Measurements from ENCODE around the gene EFCAB11.

The EFCAB11 gene

GRCh38 chr14:89965839-89966238 is 11.3 kb upstream of the EFCAB11 start:
- H3K36me3 Mint-ChIP-seq (ENCODE audit: low read depth) = peaks cover 47% of the 10 kb centered on the region
- H3K4me1 Mint-ChIP-seq (ENCODE audit: low read depth) = peaks cover 18% of the 10 kb centered on the region
- H3K27ac Mint-ChIP-seq = no peak overlapping the region
- no peak overlapping the region for H3K4me3 Mint-ChIP-seq
- H3K9me3 Mint-ChIP-seq = no peaks in the 10 kb centered on the region
- no peaks in the 10 kb centered on the region for H3K27me3 Mint-ChIP-seq (ENCODE audit: low read depth)

- Mint-ChIP-seq H3K9me3 (no peaks in the 10 kb centered on the region), H3K4me3 (no peak overlapping the region), H3K4me1 (ENCODE audit: low read depth) (peaks cover 35% of the 10 kb centered on the region), H3K27me3 (ENCODE audit: low read depth) (no peaks in the 10 kb centered on the region), H3K27ac (no peak overlapping the region), H3K36me3 (ENCODE audit: low read depth) (peaks cover 49% of the 10 kb centered on the region)
Observed at GRCh38 chr14:89963288-89963978, 8.9 kb upstream of the EFCAB11 start.

GRCh38 chr14:89960914-89961313 is 6.4 kb upstream of the EFCAB11 start:
- H3K27ac Mint-ChIP-seq = peak overlapping the region; percentile 90
- peaks cover 55% of the 10 kb centered on the region for H3K36me3 Mint-ChIP-seq (ENCODE audit: low read depth)
- no peaks in the 10 kb centered on the region for H3K9me3 Mint-ChIP-seq
- no peak overlapping the region for H3K4me3 Mint-ChIP-seq
- peaks cover 55% of the 10 kb centered on the region for H3K4me1 Mint-ChIP-seq (ENCODE audit: low read depth)
- no peaks in the 10 kb centered on the region for H3K27me3 Mint-ChIP-seq (ENCODE audit: low read depth)

- peak overlapping the region; percentile 55 for H3K4me3 Mint-ChIP-seq
- peaks cover 58% of the 10 kb centered on the region for H3K4me1 Mint-ChIP-seq (ENCODE audit: low read depth)
- H3K36me3 Mint-ChIP-seq (ENCODE audit: low read depth) = peaks cover 52% of the 10 kb centered on the region
- peak overlapping the region; percentile 90 for H3K27ac Mint-ChIP-seq
- no peaks in the 10 kb centered on the region for H3K9me3 Mint-ChIP-seq
- no peaks in the 10 kb centered on the region for H3K27me3 Mint-ChIP-seq (ENCODE audit: low read depth)
Observed at GRCh38 chr14:89959853-89960445, 5.4 kb upstream of the EFCAB11 start.

GRCh38 chr14:89958966-89959365 is 4.4 kb upstream of the EFCAB11 start:
- peaks cover 63% of the 10 kb centered on the region for H3K4me1 Mint-ChIP-seq (ENCODE audit: low read depth)
- H3K27ac Mint-ChIP-seq = peak overlapping the region; percentile 62
- H3K36me3 Mint-ChIP-seq (ENCODE audit: low read depth) = peaks cover 47% of the 10 kb centered on the region
- no peaks in the 10 kb centered on the region for H3K27me3 Mint-ChIP-seq (ENCODE audit: low read depth)
- no peak overlapping the region for H3K4me3 Mint-ChIP-seq
- no peaks in the 10 kb centered on the region for H3K9me3 Mint-ChIP-seq

GRCh38 chr14:89957791-89958190 is 3.3 kb upstream of the EFCAB11 start:
- peaks cover 64% of the 10 kb centered on the region for H3K4me1 Mint-ChIP-seq (ENCODE audit: low read depth)
- H3K36me3 Mint-ChIP-seq (ENCODE audit: low read depth) = peaks cover 36% of the 10 kb centered on the region
- H3K27ac Mint-ChIP-seq = peak overlapping the region; percentile 29
- no peaks in the 10 kb centered on the region for H3K9me3 Mint-ChIP-seq
- peak overlapping the region; percentile 86 for H3K4me3 Mint-ChIP-seq
- H3K27me3 Mint-ChIP-seq (ENCODE audit: low read depth) = no peaks in the 10 kb centered on the region

GRCh38 chr14:89957376-89957775 is 2.8 kb upstream of the EFCAB11 start:
- peaks cover 64% of the 10 kb centered on the region for H3K4me1 Mint-ChIP-seq (ENCODE audit: low read depth)
- peak overlapping the region; percentile 98 for H3K27ac Mint-ChIP-seq
- no peaks in the 10 kb centered on the region for H3K9me3 Mint-ChIP-seq
- H3K36me3 Mint-ChIP-seq (ENCODE audit: low read depth) = peaks cover 33% of the 10 kb centered on the region
- peak overlapping the region; percentile 86 for H3K4me3 Mint-ChIP-seq
- no peaks in the 10 kb centered on the region for H3K27me3 Mint-ChIP-seq (ENCODE audit: low read depth)

- Mint-ChIP-seq H3K27me3 (ENCODE audit: low read depth) (no peaks in the 10 kb centered on the region), H3K9me3 (no peaks in the 10 kb centered on the region), H3K36me3 (ENCODE audit: low read depth) (peaks cover 31% of the 10 kb centered on the region), H3K4me1 (ENCODE audit: low read depth) (peaks cover 64% of the 10 kb centered on the region), H3K27ac (peak overlapping the region; percentile 98), H3K4me3 (peak overlapping the region; percentile 86)
Observed at GRCh38 chr14:89956661-89957009, 2.1 kb upstream of the EFCAB11 start.

GRCh38 chr14:89955745-89956660 is 1.5 kb upstream of the EFCAB11 start, which contains the start of gene TDP1:
Gene TDP1 (plus strand): TSS chr14:89955927. CDS start chr14:89963115, 7,188 bp downstream.
- H3K27ac Mint-ChIP-seq = peak within 1 kb of the TSS; percentile 98
- H3K4me1 Mint-ChIP-seq (ENCODE audit: low read depth) = peaks cover 60% of the 10 kb centered on the region
- H3K36me3 Mint-ChIP-seq (ENCODE audit: low read depth) = peaks cover 31% of the 10 kb centered on the region
- H3K27me3 Mint-ChIP-seq (ENCODE audit: low read depth) = no peaks in the 10 kb centered on the region
- peak within 1 kb of the TSS; percentile 97 for H3K4me3 Mint-ChIP-seq
- no peaks in the 10 kb centered on the region for H3K9me3 Mint-ChIP-seq

- H3K27ac Mint-ChIP-seq = peak overlapping the region; percentile 91
- H3K9me3 Mint-ChIP-seq = no peaks in the 10 kb centered on the region
- peaks cover 52% of the 10 kb centered on the region for H3K4me1 Mint-ChIP-seq (ENCODE audit: low read depth)
- H3K4me3 Mint-ChIP-seq = peak overlapping the region; percentile 97
- peaks cover 29% of the 10 kb centered on the region for H3K36me3 Mint-ChIP-seq (ENCODE audit: low read depth)
- H3K27me3 Mint-ChIP-seq (ENCODE audit: low read depth) = no peaks in the 10 kb centered on the region
Observed at GRCh38 chr14:89955022-89955744, 653 bp upstream of the EFCAB11 start.

- Mint-ChIP-seq H3K4me3 (peak overlapping the region; percentile 97), H3K9me3 (no peaks in the 10 kb centered on the region), H3K27me3 (ENCODE audit: low read depth) (no peaks in the 10 kb centered on the region), H3K27ac (no peak overlapping the region), H3K36me3 (ENCODE audit: low read depth) (peaks cover 26% of the 10 kb centered on the region), H3K4me1 (ENCODE audit: low read depth) (peaks cover 40% of the 10 kb centered on the region)
Observed at GRCh38 chr14:89953602-89954001, 928 bp downstream of the EFCAB11 start.

GRCh38 chr14:89952576-89952975 is 2.0 kb downstream of the EFCAB11 start:
- Mint-ChIP-seq H3K27ac (no peak overlapping the region), H3K4me1 (ENCODE audit: low read depth) (peaks cover 32% of the 10 kb centered on the region), H3K27me3 (ENCODE audit: low read depth) (no peaks in the 10 kb centered on the region), H3K9me3 (no peaks in the 10 kb centered on the region), H3K36me3 (ENCODE audit: low read depth) (peaks cover 24% of the 10 kb centered on the region), H3K4me3 (no peak overlapping the region)

GRCh38 chr14:89947344-89947743 is 7.2 kb downstream of the EFCAB11 start:
- H3K4me3 Mint-ChIP-seq = no peak overlapping the region
- H3K27me3 Mint-ChIP-seq (ENCODE audit: low read depth) = no peaks in the 10 kb centered on the region
- H3K27ac Mint-ChIP-seq = no peak overlapping the region
- no peaks in the 10 kb centered on the region for H3K9me3 Mint-ChIP-seq
- peaks cover 12% of the 10 kb centered on the region for H3K36me3 Mint-ChIP-seq (ENCODE audit: low read depth)
- no peaks in the 10 kb centered on the region for H3K4me1 Mint-ChIP-seq (ENCODE audit: low read depth)

- Mint-ChIP-seq H3K36me3 (ENCODE audit: low read depth) (no peaks in the 10 kb centered on the region), H3K27ac (no peak overlapping the region), H3K4me3 (no peak overlapping the region), H3K9me3 (no peaks in the 10 kb centered on the region), H3K27me3 (ENCODE audit: low read depth) (no peaks in the 10 kb centered on the region), H3K4me1 (ENCODE audit: low read depth) (no peaks in the 10 kb centered on the region)
Observed at GRCh38 chr14:89941830-89942377, 12.6 kb downstream of the EFCAB11 start.

Measured in T-helper 1 cell treated with Interleukin-12 subunit alpha and Interleukin-12 subunit beta and Interleukin-4 antibody, amounts not matched to agents 30 μg/mL and 1 μg/mL, for 36 hours (primary cell).